Sigmoid colon (tissue), 7 donors: Measurements from ENCODE around the gene ADAM33. TPM values are rescaled to one million over a fixed set of nuclear protein-coding genes. Genes with fewer than 3 reads are reported as not detected.

Experiments
- DNase-seq: peaks from one replicate; pipeline ENCODE4 v3.0.0-alpha.2; 2019
- H3K27ac ChIP-seq, 4 donors: fragments of 200-600 bp; sonication (generic); one replicate each; pipeline ENCODE4 v1.5.1; 2016 to 2019; ENCODE audit warnings: mild to moderate bottlenecking in 1 of 4
- H3K27me3 ChIP-seq, 3 donors: fragments of 200-600 bp; sonication (generic); one replicate each; pipeline ENCODE4 v1.5.1; 2019; ENCODE audit warnings: mild to moderate bottlenecking in 1 of 3
- H3K36me3 ChIP-seq, 4 donors: fragments of 200-600 bp; sonication (generic); one replicate each; pipeline ENCODE4 v1.5.1; 2016 to 2019
- H3K4me1 ChIP-seq, 4 donors: fragments of 200-600 bp; sonication (generic); one replicate each; pipeline ENCODE4 v1.5.1; 2017 to 2019
- H3K4me3 ChIP-seq, 4 donors: fragments of 200-600 bp; sonication (generic); one replicate each; pipeline ENCODE4 v1.5.1; 2017 to 2019; ENCODE audit warnings: mild to moderate bottlenecking in 2 of 4, moderate library complexity in 1 of 4
- H3K9me3 ChIP-seq, 4 donors: fragments of 200-600 bp in 3 of 4; sonication (generic) in 3 of 4; one replicate each; pipeline versions ENCODE4 v1.5.1 to v1.6.1; 2013 to 2019
- EP300 ChIP-seq, 4 donors: sonication (generic); formaldehyde crosslinking; IDR thresholded peaks; one replicate each; pipeline ENCODE4 v1.6.1; 2017; ENCODE audit warnings: antibody characterized with exemption in 4 of 4
- POLR2A ChIP-seq, 2 donors: fragments of 450-650 bp; IDR thresholded peaks; one replicate each; pipeline ENCODE4 v1.6.1; 2016; ENCODE audit warnings: antibody characterized with exemption in 2 of 2, mild to moderate bottlenecking in 2 of 2, moderate library complexity in 2 of 2
- POLR2AphosphoS5 ChIP-seq, 4 donors: sonication (generic); formaldehyde crosslinking; IDR thresholded peaks; one replicate each; pipeline ENCODE4 v1.6.1; 2017; ENCODE audit warnings: antibody characterized with exemption in 4 of 4
- WGBS, 2 donors: extraction: QIAGEN DNeasy Blood & Tissue Kit; methylation state at CpG; one replicate each; pipeline ENCODE4 v1.1.7; 2013; 5-methylcytosine and 5-hydroxymethylcytosine counted together
- intact Hi-C: fragments of 100-400 bp; cut with DNase I; formaldehyde crosslinking; loops from one replicate; pipeline ENCODE4 v1.15.1; 2023
- polyA plus RNA-seq, 3 donors: library from polyadenylated mRNA; stranded (reverse); fragments of 200-250 nt; gene quantifications; one replicate each; pipeline ENCODE4 v1.2.3, GENCODE V29; 2013
- total RNA-seq, 4 donors: library from RNA; depleted of rRNA; stranded (reverse); fragments of >200 nt; gene quantifications; one replicate each; pipeline ENCODE4 v1.1.0, GENCODE V29; 2016
- TF ChIP-seq, protein P1 (sequence below), 4 experiments: fragments of 450-650 bp in 3 of 4; fragments of 200-600 bp in 1 of 4; IDR thresholded peaks; one replicate each; pipeline ENCODE4 v1.5.1; 2016 to 2019; ENCODE audit warnings: antibody characterized with exemption in 4 of 4, mild to moderate bottlenecking in 3 of 4, moderate library complexity in 2 of 4
- donor health status: healthy with polysubstance abuse.
- donor health status: Bipolar disorder and iron deficiency.
- donor health status: healthy.

The ADAM33 gene
- total and polyA plus RNA-seq, 7 donors = 0.69 to 484 (median 49.9) TPM

DNA sequence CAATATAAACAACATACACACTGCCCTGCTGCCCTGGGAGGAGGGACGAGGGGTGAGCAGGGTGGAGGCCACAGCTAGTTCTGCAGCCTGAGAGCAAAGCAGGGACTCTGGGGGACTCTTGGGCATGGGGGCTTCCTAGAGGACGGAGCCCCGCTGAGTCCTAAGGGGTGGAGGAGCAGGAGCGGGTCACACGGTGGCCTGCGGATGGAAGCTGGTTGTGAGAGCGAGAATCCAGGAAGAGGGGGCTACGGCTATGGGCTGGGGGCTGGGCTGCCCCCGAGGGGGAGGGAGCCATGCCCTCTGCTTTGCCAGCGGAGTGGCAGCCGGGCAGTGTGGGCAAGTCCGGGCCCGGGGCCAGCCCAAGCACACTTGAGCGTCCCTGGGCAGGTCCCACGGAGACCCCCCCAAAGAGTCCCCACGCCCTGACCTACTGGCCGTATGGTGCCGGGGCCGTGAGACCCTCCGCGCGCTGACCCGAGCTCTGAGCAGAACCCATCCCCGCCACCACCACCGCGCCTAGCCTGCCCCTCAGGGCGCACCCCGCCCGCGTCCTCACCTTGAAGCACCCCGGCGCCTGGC lies 369 bp downstream of the ADAM33 start:
- H3K36me3 ChIP-seq = no peaks in the 10 kb centered on the region
- intact Hi-C loops = loop anchor here (10.0 kb wide), 2 partner anchors 163 to 923 kb away; partner anchors contain the start of gene MAVS
- TF ChIP-seq POLR2AphosphoS5 (IDR thresholded peaks at IDR 0.05) (peak in 1 of 4 donors; percentile 36), EP300 (IDR thresholded peaks at IDR 0.05) (no peak), POLR2A (IDR thresholded peaks at IDR 0.05) (no peak)
- TF ChIP-seq, protein P1, sequence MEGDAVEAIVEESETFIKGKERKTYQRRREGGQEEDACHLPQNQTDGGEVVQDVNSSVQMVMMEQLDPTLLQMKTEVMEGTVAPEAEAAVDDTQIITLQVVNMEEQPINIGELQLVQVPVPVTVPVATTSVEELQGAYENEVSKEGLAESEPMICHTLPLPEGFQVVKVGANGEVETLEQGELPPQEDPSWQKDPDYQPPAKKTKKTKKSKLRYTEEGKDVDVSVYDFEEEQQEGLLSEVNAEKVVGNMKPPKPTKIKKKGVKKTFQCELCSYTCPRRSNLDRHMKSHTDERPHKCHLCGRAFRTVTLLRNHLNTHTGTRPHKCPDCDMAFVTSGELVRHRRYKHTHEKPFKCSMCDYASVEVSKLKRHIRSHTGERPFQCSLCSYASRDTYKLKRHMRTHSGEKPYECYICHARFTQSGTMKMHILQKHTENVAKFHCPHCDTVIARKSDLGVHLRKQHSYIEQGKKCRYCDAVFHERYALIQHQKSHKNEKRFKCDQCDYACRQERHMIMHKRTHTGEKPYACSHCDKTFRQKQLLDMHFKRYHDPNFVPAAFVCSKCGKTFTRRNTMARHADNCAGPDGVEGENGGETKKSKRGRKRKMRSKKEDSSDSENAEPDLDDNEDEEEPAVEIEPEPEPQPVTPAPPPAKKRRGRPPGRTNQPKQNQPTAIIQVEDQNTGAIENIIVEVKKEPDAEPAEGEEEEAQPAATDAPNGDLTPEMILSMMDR (IDR thresholded peaks at IDR 0.05) = no peak
- H3K4me1 ChIP-seq = peaks cover 0 to 69% (median 67%) of the 10 kb centered on the region in 4 donors
- H3K4me3 ChIP-seq = peak overlapping the region; percentile 57 to 76 (median 70)
- DNase-seq = peak; percentile 66
- 11 to 16% methylated on average over 32 of the region's 32 CpGs for WGBS, 2 donors
- no peaks in the 10 kb centered on the region for H3K27me3 ChIP-seq
- H3K27ac ChIP-seq = peak overlapping the region; percentile 86 to 97 (median 94)
- no peaks in the 10 kb centered on the region for H3K9me3 ChIP-seq

DNA sequence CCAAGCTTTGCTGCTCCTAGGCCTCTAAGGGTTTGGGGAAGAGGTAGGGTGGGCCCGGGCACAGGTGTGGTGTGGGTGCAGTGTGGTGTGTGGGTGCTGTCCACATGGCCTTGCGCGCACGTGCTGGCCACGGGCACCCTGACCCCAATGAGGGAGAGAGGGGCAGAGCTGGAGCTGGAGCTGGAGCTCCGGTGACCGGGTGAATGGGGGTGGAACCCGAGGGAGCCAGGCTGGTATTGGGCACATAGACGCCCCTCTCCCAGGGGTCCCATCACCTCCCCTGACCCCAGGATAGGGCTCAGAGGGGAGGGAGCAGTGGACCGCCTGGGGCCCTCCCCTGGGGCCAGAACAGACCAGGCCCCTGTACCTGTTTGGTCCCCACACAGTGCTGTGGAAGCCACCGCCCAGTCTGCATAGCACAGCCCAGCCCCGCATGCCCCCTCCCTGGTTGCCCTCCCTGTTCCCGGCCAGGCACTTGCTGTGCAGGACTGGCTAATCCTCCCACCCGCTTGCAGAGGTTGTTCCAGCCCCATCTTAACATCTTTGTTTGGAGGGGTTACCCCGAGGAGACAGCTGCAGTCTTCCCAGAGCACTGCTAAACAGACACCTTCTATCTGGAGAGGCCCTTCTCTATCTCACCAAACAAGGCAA lies 984 bp downstream of the ADAM33 start:
- intact Hi-C loops = loop anchor here (10.0 kb wide), 2 partner anchors 164 to 924 kb away; partner anchors contain the start of gene MAVS
- DNase-seq = peak; percentile 71
- Histone ChIP-seq H3K27ac (peak overlapping the region; percentile 86 to 97 (median 94)), H3K36me3 (peaks cover 0 to 3% (median 0%) of the 10 kb centered on the region in 4 donors), H3K27me3 (no peaks in the 10 kb centered on the region), H3K4me1 (peaks cover 0 to 66% (median 63%) of the 10 kb centered on the region in 4 donors), H3K9me3 (no peaks in the 10 kb centered on the region), H3K4me3 (peak overlapping the region; percentile 57 to 76 (median 70))
- TF ChIP-seq POLR2AphosphoS5 (IDR thresholded peaks at IDR 0.05) = peak in 2 of 4 donors; percentile 27 to 31
- TF ChIP-seq, protein P1 (IDR thresholded peaks at IDR 0.05) = no peak
- no peak for TF ChIP-seq EP300 (IDR thresholded peaks at IDR 0.05)
- no peak for TF ChIP-seq POLR2A (IDR thresholded peaks at IDR 0.05)
- 52 to 66% methylated on average over 15 of the region's 15 CpGs for WGBS, 2 donors

DNA sequence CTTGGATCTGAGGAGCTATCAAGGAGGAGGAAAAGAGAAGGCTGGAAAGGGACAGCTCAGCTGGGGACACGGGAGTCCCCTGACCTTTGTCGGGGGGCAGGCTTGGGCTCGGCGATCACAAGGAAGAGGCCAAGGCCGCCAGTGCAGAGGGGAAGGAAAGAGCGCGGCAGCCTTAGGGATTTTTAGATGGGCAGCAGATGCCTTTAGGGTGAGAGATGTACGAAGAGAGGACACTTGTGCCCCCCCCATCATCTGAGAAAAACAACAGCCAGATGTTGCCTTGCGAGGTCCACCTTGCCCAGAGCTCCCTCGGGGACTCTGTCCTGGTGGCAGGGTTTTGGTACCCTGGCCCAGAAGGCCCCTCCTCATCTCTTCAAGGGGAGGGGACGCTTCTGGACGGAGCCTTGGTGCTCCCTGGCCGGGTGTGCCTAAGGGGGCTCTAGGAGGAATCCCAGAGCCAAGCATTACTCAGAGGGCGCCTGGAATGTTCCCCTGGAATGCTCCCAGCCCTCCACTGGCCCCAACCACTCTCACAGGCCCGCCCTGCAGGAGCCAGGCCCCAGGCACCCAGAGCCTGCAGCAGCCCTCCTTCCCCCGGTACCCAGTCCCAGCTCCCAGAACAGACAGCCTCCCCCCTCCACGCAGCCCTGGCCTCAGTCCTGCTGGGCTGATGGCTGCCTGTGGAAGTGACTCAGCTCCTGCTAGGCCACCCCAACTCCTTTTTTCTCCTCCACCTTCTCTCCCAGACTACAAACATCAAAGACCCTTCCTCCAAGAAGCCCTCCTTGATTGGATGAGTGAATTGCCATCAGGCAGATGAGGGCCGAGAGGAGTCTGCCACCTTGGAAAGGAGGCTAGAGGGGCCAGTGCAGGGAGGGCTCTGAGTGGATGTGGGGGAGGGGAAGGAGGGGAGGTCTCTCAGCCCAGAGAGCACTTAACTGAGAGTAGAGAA lies 1.8 kb downstream of the ADAM33 start:
- Histone ChIP-seq H3K4me3 (peak overlapping the region; percentile 57 to 76 (median 70)), H3K27me3 (no peaks in the 10 kb centered on the region), H3K4me1 (peaks cover 0 to 62% (median 57%) of the 10 kb centered on the region in 4 donors), H3K27ac (peak overlapping the region; percentile 86 to 97 (median 94)), H3K9me3 (no peaks in the 10 kb centered on the region), H3K36me3 (peaks cover 0 to 10% (median 2%) of the 10 kb centered on the region in 4 donors)
- peak; percentile 94 for DNase-seq
- intact Hi-C loops = loop anchor here (5.0 to 10.0 kb wide), 3 partner anchors 87 to 925 kb away; partner anchors contain the start of genes ADISSP and MAVS
- 56 to 64% methylated on average over 18 of the region's 18 CpGs for WGBS, 2 donors
- TF ChIP-seq POLR2A (IDR thresholded peaks at IDR 0.05) (peak; percentile 23 to 52), POLR2AphosphoS5 (IDR thresholded peaks at IDR 0.05) (peak; percentile 22 to 81 (median 60))
- TF ChIP-seq, protein P1 (IDR thresholded peaks at IDR 0.05) = no peak
